IMR-90 (cell line): Measurements from ENCODE around the gene PTGR3. TPM values are rescaled to one million over a fixed set of nuclear protein-coding genes. Genes with fewer than 3 reads are reported as not detected.

Experiments
- SMC3 ChIP-seq: fragments of 150-350 bp; IDR thresholded peaks from 2 replicates; pipeline ENCODE4 v1.6.1; 2016; ENCODE audit warnings: low read depth, mild to moderate bottlenecking, antibody characterized with exemption, low read length, moderate library complexity
- USF2 ChIP-seq: fragments of 150-350 bp; IDR thresholded peaks from 2 replicates; pipeline ENCODE4 v1.6.1; 2017; ENCODE audit warnings: mild to moderate bottlenecking, antibody characterized with exemption, low read length, low read depth
- polyA plus RNA-seq, 3 experiments: library from polyadenylated mRNA; depleted of rRNA; stranded (reverse); fragments of >200 nt; gene quantifications; 2 replicates each; pipeline ENCODE4 v1.2.3, GENCODE V29; 2012; ENCODE audit warnings: low replicate concordance in 1 of 3
- total RNA-seq: library from RNA; depleted of rRNA; stranded (reverse); fragments of >200 nt; gene quantifications from 2 replicates; pipeline ENCODE4 v1.2.3, GENCODE V29; 2012

PTGR3 gene
- total and polyA plus RNA-seq, 2 of the 4 experiments (the other 2 are of a cell fraction), result 16.1 to 26.4 TPM

- TF ChIP-seq SMC3 (no peak), USF2 (peak; percentile 60; the same call in 1 of the 2 replicates)
Observed at GRCh38 chr18:75207310-75208154, 1.4 kb downstream of the PTGR3 start (continued).
